Nucleus accumbens (tissue), 56 donors: ENCODE measurements around the gene CD72.
A peak's percentile ranks its signal among the peaks of the same experiment; 100 is the strongest.

Experiments used
- DNase-seq, 56 donors: peaks; one replicate each; lab custom pipeline; 2025; lab: John Stamatoyannopoulos, UW

CD72 gene

DNA sequence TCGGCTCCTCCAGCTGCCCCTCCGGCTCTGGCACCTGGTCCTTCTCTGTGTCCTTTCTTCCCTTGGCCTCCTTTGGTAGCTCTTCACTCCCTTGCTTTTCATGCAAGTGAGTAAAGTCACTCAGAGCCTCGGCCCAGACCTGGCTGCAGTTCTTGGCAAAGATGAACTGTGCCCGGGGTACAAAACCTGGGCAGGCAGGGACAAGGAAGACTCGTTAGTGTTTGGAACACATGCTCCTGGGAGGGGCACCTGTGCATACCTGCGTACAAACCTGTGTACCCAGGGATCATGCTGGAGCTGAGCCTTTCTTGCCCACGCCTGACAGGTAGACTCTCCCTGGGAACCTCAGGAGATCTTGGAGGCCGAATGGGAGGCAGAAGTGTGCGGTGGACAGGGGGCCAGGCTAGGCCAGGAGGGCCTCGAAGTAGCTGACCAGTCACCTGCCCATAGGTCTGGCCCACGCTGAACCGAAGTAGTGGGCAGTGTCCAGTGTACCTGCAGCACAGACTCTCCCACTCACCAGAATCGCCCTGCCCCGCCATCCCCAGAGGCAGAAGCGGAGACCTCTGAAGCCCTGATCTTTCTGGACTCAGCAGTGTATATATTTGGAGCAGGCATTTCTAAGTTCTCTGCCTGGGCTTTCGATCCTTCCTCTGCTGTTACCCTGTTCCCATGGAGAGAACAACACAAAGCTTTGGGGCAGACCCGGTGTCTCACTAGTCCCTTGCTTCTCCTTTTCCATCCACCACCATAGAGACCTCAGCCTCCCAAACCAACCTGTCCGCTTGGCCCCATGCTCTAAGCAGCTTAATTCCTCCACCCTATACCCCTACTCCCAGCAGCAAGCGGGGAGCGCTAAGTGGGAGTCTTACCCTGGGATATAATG is 55.1 kb downstream of the CD72 start:
- no peak for DNase-seq

DNA sequence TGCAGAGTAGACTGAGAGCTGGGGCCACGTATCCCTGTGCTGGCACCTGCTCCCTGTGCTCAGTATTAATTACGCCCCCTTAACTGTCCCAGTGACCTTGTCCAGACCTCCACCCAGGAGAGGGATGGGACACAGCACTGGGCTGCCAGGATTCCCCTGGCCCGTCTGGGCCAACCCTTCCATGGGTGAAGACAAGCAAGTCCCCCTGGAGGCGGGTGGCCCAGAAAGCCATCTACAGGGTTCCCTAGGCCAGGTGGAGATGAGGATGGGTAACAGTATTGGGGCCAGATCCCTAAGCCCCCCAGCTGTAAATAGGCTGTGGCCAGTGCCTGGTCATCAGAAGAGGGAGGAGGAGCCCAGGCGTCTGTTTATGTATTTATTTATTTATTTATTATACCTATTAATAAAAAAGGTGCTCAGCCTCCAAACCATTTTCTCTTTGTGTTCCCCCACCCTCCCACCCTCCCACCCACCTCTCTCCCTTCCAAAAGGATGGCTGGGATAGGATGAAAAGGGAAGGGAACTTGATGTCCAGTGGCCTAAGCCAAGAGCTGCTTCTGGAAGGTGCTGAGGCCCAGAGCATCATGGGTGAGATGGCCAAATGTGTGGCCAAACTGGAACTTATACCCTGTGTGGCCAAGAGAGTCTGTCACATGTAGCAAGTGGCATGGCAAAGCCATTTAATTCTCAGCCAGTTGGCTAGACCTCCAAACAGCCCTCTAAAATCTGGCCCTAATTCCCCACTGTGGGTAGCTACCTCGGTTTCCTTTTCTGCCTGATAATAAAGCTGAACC is 56.5 kb downstream of the CD72 start:
- no peak for DNase-seq

DNA sequence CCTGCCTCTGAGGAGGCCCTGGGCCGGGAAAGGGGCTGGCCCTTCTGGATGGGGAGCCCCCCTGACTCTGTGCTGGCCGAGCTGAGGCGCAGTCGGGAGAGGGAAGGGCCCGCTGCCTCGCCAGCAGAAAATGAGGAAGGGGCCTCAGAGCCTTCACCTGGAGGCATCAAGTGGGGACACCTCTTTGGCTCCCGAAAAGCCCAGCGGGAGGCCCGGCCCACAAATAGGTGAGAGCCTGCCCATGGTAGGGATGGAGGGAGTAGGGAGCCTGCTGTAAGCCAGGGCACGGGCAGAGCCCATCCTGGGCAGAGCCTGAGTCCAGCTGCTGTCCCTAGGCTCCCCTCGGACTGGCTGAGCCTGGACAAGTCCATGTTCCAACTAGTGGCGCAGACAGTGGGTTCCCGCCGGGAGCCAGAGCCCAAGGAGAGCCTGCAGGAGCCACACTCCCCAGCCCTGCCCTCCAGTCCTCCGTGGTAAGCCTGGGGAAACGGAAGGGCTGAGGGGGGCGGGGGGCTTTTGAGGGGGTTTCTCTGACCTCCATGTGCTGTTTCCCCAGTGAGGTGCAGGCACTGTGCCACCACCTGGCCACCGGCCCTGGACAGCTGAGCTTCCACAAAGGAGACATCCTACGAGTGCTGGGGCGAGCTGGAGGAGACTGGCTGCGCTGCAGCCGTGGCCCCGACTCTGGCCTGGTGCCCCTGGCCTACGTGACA is 57.4 kb downstream of the CD72 start:
- peak in 2 of 56 donors; percentile 33 to 43 for DNase-seq
